Measurements from ENCODE around the gene HOXB5.

DNA sequence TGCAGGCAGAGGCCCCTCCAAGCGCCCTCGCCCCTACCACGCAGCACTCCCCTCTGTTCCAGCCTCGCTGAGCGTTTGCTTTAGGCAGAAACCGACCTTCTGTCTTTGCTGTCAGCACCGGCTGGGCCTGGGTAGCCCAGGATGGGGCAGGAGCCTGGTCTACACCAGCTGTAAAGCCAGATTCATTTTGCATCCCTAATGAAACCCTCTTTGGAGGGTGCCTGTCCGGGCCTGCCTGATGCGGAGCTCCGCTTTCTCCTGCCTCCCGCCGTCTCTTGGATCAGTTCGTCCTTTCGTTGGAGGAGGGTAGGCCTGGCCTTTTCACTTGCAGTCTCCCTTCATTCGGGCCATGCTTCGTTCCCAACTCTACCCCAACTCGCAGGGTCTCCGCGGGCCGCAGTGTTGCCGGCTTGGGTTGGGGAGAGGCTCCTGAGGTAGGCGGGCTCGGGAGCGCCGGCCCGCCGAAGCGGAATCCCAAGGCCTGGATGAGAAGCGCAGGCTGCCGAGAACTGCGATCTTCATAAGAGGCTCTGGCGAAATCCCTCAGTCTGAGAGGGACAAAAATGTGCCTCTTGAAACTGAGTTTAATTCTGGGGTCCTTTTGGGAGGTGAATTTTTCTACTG lies 26.4 kb upstream of the HOXB5 start:
- no peak for TF ChIP-seq CTCF (IDR thresholded peaks at IDR 0.05)
- TF ChIP-seq POLR2AphosphoS5 (IDR thresholded peaks at IDR 0.05): no peak
- TF ChIP-seq EP300 (IDR thresholded peaks at IDR 0.05): no peak

All from stomach (tissue), 4 donors.